ENCODE measurements around the gene TEX51.

TEX51 gene

DNA sequence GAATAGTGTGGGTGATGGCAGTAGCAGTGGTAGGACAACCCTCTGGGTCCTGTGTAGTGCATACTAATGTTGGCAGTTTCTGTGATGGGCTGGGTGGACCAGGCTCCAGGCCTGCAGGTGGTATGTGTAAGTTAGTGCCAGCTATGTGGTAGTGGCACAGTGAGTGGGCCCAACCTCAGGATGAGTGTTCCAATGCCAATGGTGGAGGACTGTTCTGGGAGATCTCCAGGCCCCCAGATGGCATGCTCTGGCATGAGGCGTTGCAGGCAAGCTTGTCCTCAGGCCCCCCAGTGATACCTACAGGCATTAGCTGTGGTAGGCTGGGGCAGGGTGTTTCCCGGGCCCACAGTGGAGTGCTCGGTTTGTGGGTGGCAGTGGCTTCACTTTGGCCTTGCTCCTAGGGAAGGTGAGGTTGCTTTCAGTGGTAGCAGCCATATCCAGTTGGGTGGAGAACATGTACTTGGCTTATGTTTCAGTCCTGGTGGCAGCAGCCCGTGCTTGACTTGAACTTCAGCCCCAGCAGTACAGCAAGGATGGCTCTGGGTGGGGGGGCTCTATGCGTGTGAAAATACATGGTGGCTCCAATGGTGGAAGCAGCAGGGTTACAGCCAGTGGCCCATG lies 32.4 kb downstream of the TEX51 start:
- Histone ChIP-seq H3K36me3 (replicated peaks) (no peaks in the 10 kb centered on the region), H3K4me3 (no peak overlapping the region), H3K4me1 (no peaks in the 10 kb centered on the region), H3K27me3 (ENCODE audit: low read depth) (no peaks in the 10 kb centered on the region), H3K9me3 (no peaks in the 10 kb centered on the region)
- no peak for DNase-seq (ENCODE audit: low spot score in 2 of 2)
- in situ Hi-C loops (cut with MboI; ENCODE audit: low sequenced_read_pairs) = no loop called here

DNA sequence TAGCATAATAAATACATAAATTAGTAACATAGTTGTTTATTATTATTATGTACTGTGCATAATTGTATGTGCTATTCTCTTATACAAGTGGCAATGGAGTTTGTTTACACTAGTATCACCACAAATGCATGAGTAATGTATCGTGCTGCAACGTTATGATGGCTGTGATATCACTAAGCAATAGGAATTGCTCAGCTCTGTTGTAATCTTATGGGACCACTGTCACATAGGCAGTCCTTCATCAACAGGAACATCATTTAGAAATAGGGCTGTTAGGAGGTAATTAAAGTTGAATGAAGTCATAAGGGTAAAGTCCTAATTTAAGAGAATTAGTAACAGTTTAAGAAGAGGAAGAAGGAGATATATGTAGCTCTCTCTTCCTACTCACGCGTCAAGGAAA lies 33.8 kb downstream of the TEX51 start:
- no peaks in the 10 kb centered on the region for H3K36me3 ChIP-seq (replicated peaks)
- no peak for DNase-seq (ENCODE audit: low spot score in 2 of 2)
- no peaks in the 10 kb centered on the region for H3K27me3 ChIP-seq (ENCODE audit: low read depth)
- H3K9me3 ChIP-seq = no peaks in the 10 kb centered on the region
- no peaks in the 10 kb centered on the region for H3K4me1 ChIP-seq
- H3K4me3 ChIP-seq = no peak overlapping the region
- in situ Hi-C loops (cut with MboI; ENCODE audit: low sequenced_read_pairs) = no loop called here

DNA sequence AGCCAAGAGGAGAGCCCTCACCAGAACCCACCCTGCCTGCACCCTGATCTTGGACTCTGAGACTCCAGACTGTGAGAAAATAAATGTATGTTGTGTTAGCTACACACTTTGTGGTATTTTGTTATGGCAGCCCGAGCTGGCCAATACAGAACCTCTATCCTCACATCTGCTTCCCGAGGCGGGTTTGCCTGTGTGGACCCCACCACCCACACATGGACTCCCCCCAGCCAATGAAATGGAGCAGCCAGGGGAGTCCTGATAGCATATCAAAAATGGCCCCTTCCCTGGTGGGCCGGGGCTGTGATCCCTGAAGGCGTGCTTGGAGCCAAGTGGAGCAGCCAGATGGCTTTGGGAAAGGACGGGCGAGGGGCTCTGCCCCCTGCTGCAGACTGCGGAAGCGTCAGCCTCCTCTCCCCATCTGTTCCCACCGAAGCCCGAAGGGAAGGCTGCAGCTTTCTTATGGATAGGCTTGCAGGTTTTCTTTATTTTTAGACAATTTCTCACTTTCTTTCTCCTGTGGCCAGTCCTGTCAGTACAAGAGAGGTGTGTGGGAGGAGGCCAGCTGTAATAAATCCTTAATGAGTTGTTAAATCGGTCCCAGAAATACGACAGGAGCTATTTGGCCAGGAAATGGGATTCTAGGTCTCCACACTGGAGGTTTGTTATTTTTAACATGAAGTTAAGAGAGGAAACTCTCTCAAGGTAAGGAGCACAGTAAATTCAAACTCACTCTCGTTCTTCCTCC lies 34.4 kb downstream of the TEX51 start:
- Histone ChIP-seq H3K27me3 (ENCODE audit: low read depth) (no peaks in the 10 kb centered on the region), H3K9me3 (no peaks in the 10 kb centered on the region), H3K36me3 (replicated peaks) (no peaks in the 10 kb centered on the region), H3K4me1 (no peaks in the 10 kb centered on the region), H3K4me3 (no peak overlapping the region)
- DNase-seq (ENCODE audit: low spot score in 2 of 2) = no peak
- in situ Hi-C loops (cut with MboI; ENCODE audit: low sequenced_read_pairs) = no loop called here

DNA sequence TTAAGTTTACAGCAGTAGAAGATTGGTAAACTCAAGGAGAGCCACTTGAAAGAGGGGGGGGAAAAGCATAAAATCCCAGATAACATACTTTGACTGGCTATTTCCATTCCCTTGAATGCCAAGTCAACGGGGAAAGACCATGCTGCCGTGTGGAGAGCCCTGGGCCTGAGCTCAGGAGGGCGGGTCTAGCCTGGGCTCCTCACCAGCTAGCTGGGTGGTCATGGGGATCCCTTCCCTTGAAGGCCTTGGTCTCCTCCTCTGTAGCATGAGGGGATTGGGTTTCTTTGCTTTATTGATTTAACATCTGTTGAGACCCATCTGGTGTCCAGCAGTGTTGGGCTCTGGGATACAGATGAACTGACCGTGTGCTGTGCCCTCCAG lies 35.0 kb downstream of the TEX51 start:
- H3K4me1 ChIP-seq = no peaks in the 10 kb centered on the region
- in situ Hi-C loops (cut with MboI; ENCODE audit: low sequenced_read_pairs) = no loop called here

DNA sequence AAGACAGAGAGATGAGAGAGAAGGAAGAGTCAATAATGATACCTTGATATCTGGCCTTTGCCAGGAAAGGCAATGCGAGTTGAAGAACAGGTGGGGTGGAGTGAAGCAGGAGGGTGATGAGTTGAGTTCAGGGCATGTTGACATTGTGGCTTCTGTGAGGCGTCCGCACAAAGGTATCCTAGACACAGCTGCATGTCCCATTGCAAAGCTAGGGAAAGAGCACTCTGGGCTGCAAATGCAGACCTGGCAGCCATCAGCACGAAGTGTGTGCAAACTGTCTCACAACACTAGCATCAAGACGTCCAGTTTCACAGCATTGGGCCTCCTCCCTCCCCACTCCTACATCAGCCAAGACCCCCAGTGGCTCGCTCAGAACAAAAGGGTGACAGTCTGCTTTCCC lies 36.1 kb downstream of the TEX51 start:
- Histone ChIP-seq H3K36me3 (replicated peaks) (no peaks in the 10 kb centered on the region), H3K4me1 (no peaks in the 10 kb centered on the region), H3K27me3 (ENCODE audit: low read depth) (no peaks in the 10 kb centered on the region), H3K4me3 (no peak overlapping the region), H3K9me3 (no peaks in the 10 kb centered on the region)
- in situ Hi-C loops (cut with MboI; ENCODE audit: low sequenced_read_pairs) = no loop called here
- DNase-seq (ENCODE audit: low spot score in 2 of 2) = no peak

More for the DNA sequence above, 35.0 kb downstream of the TEX51 start:
- no peaks in the 10 kb centered on the region for H3K27me3 ChIP-seq (ENCODE audit: low read depth)
- no peak for DNase-seq (ENCODE audit: low spot score in 2 of 2)
- H3K9me3 ChIP-seq = no peaks in the 10 kb centered on the region
- no peak overlapping the region for H3K4me3 ChIP-seq
- H3K36me3 ChIP-seq (replicated peaks) = no peaks in the 10 kb centered on the region

DNA sequence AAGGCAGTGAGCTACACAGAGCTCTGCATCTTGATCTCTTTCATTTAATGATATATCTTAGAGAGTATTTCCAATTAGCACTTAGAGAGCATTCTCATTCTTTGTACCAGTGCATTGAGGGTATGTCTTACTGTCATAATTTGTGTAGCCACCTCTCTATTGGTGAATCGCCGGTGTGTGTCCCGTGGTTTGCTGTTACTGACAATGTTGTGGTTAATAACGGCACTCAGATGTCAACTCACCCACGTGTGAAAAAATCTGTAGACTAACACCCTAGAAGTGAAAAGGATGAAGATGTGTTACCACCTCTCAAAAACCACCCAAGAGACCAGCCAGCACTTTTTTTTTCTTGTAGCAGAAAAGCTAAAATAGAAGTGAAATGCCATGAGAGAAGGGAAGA lies 37.1 kb downstream of the TEX51 start:
- Histone ChIP-seq H3K9me3 (no peaks in the 10 kb centered on the region), H3K4me1 (no peaks in the 10 kb centered on the region), H3K4me3 (no peak overlapping the region), H3K36me3 (replicated peaks) (no peaks in the 10 kb centered on the region), H3K27me3 (ENCODE audit: low read depth) (no peaks in the 10 kb centered on the region)
- in situ Hi-C loops (cut with MboI; ENCODE audit: low sequenced_read_pairs) = no loop called here
- no peak for DNase-seq (ENCODE audit: low spot score in 2 of 2)

DNA sequence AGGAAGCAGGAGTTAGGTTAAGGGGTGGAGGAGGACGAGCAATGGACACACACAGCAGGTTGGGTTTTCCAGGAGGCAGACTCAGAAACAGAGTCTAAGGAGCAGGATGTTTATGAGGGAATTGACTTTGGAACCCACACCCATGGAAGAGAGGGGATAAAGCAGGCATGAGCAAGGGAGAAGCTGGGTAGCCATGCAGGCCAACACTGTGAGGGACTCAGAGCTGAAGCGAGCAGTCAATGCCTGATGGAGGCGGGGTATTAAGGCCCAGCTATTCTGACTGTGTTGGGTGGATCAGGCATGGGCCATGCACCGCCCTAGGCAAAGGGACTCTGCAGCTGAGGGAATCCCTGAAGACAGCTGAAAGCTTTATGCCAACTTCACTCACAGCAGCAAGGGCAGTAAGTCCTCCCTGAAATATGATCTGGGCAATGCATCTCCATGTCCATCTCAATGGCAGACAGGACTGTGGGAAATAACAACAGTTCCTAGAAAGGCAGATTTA lies 37.6 kb downstream of the TEX51 start:
- DNase-seq (ENCODE audit: low spot score in 2 of 2) = no peak
- Histone ChIP-seq H3K4me3 (no peak overlapping the region), H3K4me1 (no peaks in the 10 kb centered on the region), H3K9me3 (no peaks in the 10 kb centered on the region), H3K27me3 (ENCODE audit: low read depth) (no peaks in the 10 kb centered on the region), H3K36me3 (replicated peaks) (no peaks in the 10 kb centered on the region)
- in situ Hi-C loops (cut with MboI; ENCODE audit: low sequenced_read_pairs) = no loop called here

DNA sequence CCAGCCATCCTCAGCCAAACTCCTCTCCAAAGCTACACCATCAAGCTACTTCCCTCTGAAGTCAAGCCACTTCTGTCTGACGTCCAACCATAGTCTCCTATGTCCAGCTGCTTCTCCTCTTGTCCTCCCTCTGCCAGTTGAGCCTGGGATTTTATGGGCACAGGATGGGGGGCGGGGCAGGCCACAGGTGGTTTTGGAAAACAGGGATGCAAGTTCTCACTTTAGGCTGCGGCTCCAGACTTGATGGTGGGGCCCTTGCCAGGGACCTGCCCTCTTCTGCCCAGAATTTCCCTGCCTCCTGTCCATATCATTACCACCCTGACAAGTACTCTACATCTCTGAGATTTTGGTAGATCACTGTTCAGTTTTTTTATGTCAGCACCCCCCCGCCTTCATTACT lies 41.6 kb downstream of the TEX51 start:
- DNase-seq (ENCODE audit: low spot score in 2 of 2) = no peak
- H3K4me3 ChIP-seq = no peak overlapping the region
- H3K4me1 ChIP-seq = no peaks in the 10 kb centered on the region
- in situ Hi-C loops (cut with MboI; ENCODE audit: low sequenced_read_pairs) = no loop called here
- peaks cover 6% of the 10 kb centered on the region for H3K9me3 ChIP-seq
- no peaks in the 10 kb centered on the region for H3K36me3 ChIP-seq (replicated peaks)
- no peaks in the 10 kb centered on the region for H3K27me3 ChIP-seq (ENCODE audit: low read depth)

DNA sequence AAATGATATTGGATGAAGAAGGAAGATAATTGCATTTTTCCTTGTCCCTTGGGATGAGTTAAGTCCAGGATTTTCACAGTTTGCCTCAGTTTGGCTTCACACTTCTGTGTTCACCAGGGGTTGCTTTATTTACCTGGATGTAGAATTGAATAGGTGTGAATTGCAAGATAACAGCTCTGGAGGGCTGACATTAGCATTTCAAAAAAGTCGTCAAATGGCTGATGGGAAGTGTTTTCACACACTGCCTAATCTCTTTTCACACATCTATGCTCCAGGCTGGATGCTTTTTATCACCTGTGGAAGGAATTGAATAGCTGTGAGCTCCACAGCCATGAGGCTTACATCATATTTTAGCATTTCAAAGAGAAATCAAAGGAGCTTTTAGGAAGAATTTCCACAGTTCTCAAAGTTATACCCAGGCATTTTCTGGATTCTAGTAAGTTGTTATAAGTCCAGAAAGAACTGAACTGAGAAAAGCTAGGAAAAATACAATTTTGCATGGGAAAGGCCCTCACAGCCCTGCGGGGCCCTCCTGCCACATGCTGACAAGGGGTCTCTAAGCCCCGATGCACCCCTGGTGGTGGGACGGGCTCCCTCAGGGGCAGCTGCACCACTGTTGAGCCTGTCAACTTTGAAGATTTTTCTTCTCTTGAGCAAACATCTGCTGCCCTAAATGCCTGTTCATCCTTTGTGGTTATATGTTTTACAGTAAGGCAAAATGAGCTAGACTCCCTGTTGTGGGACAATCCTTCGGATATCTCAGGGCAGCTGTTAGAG lies 43.9 kb downstream of the TEX51 start:
- no peaks in the 10 kb centered on the region for H3K4me1 ChIP-seq
- DNase-seq (ENCODE audit: low spot score in 2 of 2) = no peak
- peaks cover 6% of the 10 kb centered on the region for H3K9me3 ChIP-seq
- H3K4me3 ChIP-seq = no peak overlapping the region
- no peaks in the 10 kb centered on the region for H3K27me3 ChIP-seq (ENCODE audit: low read depth)
- no peaks in the 10 kb centered on the region for H3K36me3 ChIP-seq (replicated peaks)
- in situ Hi-C loops (cut with MboI; ENCODE audit: low sequenced_read_pairs) = no loop called here

DNA sequence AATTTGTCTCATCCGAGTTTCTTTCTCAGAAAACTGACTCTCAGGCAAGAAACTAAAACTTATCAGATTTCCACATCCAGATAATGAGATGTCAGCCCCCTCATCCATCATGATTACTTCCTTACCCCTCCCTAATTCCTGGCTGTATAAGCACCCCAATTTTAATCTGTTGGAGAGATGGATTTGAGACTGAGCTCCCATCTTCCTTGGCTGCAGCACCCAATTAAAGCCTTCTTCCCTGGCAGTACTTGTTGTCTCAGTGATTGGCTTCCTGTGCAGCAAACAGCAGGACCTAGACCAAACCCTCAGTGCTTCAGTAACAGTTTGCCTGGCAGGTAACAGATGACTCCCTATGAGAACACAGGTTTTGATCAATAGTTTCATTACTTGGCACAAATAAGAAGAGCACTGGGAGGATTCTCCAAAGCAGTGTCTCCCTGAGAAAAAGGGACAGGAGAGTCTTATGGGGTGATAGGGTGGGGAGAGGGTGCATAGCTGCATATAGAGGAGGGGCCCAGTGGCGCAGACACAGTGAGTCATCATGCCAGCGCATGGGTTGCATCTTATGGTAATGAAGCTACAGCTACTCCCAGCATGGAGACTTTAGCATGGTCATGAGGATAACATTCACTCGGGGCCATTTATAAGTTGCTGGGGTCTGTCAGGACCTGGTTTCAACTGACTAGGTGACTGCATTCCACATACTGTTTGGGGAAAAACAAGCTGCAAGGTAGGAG lies 45.1 kb downstream of the TEX51 start:
- Histone ChIP-seq H3K36me3 (replicated peaks) (no peaks in the 10 kb centered on the region), H3K4me3 (no peak overlapping the region), H3K4me1 (no peaks in the 10 kb centered on the region), H3K27me3 (ENCODE audit: low read depth) (no peaks in the 10 kb centered on the region), H3K9me3 (peaks cover 6% of the 10 kb centered on the region)
- DNase-seq (ENCODE audit: low spot score in 2 of 2) = no peak
- in situ Hi-C loops (cut with MboI; ENCODE audit: low sequenced_read_pairs) = no loop called here

DNA sequence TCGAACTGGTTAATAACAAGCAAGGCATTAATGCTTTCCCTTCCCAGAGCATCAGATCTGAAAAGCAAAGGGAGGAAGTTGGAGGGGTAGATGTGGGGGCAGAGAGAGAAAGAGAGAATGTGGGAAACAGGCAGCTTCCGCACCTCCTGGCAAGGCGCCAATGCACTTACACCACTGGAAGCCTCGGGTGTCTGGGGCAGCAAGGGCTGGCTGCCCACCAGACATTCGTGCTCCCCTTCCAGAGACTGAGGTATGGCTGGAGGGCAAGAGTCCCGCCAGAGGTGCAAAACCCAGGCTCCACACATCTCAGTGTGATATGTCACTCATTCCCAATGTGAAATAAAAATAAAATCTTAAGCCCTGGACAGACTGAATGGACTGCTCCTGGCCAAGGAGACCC lies 46.4 kb downstream of the TEX51 start:
- no peaks in the 10 kb centered on the region for H3K4me1 ChIP-seq
- DNase-seq (ENCODE audit: low spot score in 2 of 2) = no peak
- H3K27me3 ChIP-seq (ENCODE audit: low read depth) = no peaks in the 10 kb centered on the region
- peaks cover 6% of the 10 kb centered on the region for H3K9me3 ChIP-seq
- H3K4me3 ChIP-seq = no peak overlapping the region
- in situ Hi-C loops (cut with MboI; ENCODE audit: low sequenced_read_pairs) = no loop called here
- H3K36me3 ChIP-seq (replicated peaks) = no peaks in the 10 kb centered on the region

DNA sequence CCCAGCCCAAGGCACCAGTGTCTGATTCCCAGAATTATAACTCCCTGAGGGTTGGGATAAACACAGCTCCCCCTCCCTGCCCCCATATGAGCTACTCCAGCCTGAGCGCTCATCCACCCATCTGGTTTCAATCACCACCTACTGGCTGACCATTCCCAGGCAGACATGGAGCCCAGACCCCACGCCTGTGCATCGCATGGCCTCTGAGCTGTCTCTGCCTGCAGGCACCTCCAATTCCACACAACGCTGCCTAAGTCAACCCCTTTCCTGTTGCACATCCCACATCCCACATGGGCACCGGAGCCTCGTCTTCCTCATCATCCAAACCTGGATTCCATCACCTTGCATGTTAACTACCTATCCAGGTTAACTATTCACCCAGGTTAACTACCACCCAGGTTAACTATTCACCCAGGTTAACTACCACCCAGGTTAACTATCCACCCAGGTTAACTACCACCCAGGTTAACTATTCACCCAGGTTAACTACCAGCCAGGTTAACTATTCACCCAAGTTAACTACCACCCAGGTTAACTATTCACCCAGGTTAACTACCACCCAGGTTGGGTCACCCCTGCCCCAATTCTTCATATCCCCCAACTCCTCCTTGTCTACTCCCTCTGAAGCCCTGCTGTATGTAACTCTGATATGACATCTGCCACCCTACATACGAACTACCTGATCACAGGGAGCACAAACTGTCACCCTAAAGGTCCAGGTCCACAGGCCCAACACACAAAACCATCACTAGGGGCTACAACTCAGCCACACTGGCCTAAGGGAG lies 47.8 kb downstream of the TEX51 start:
- Histone ChIP-seq H3K27me3 (ENCODE audit: low read depth) (no peaks in the 10 kb centered on the region), H3K36me3 (replicated peaks) (no peaks in the 10 kb centered on the region), H3K4me3 (no peak overlapping the region), H3K4me1 (no peaks in the 10 kb centered on the region), H3K9me3 (peaks cover 6% of the 10 kb centered on the region)
- in situ Hi-C loops (cut with MboI; ENCODE audit: low sequenced_read_pairs) = no loop called here
- no peak for DNase-seq (ENCODE audit: low spot score in 2 of 2)

DNA sequence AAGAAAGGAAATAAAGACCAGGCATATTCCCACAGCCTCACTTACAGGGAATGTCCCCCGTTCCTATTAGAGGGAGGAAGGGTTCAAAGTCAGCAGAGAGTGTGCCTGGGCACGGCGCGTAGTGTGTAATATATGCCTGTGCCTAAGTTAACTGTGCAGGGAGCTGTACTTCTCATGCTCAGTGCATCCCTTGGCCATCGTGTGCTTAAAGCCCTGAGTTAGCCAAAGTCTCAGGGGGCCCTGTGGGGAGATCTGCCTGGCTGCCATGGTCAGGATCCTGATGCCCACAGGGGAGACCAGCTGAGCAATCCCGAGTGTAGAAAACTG lies 48.4 kb downstream of the TEX51 start:
- Histone ChIP-seq H3K4me3 (no peak overlapping the region), H3K4me1 (no peaks in the 10 kb centered on the region), H3K9me3 (peaks cover 6% of the 10 kb centered on the region), H3K36me3 (replicated peaks) (no peaks in the 10 kb centered on the region), H3K27me3 (ENCODE audit: low read depth) (no peaks in the 10 kb centered on the region)
- DNase-seq (ENCODE audit: low spot score in 2 of 2) = no peak
- in situ Hi-C loops (cut with MboI; ENCODE audit: low sequenced_read_pairs) = no loop called here

All from HAP-1 (cell line).